SU-DHL-6 (cell line): ENCODE measurements around the gene CNP.

Source experiments
- H2AFZ ChIP-seq: fragments of 200-600 bp; sonication (generic); 2 replicates; pipeline ENCODE4 v1.6.1; 2014; ENCODE audit warnings: low read depth, mild to moderate bottlenecking, moderate library complexity, mixed read lengths, antibody characterized with exemption, low read length; ENCODE audit not compliant: severe bottlenecking
- H3F3A ChIP-seq: fragments of 200-600 bp; shearing (Covaris generic); 2 replicates; pipeline ENCODE4 v1.6.0; 2016; ENCODE audit warnings: antibody characterized with exemption, mild to moderate bottlenecking; ENCODE audit not compliant: insufficient read depth
- H3K27ac ChIP-seq: fragments of 200-600 bp; sonication (generic); 2 replicates; pipeline ENCODE4 v1.5.1; 2016; ENCODE audit warnings: low read depth, mild to moderate bottlenecking, low read length, moderate library complexity, mixed read lengths
- H3K27me3 ChIP-seq: fragments of 200-600 bp; sonication (generic), shearing (Covaris generic); 2 replicates; pipeline ENCODE4 v1.6.0; 2014; ENCODE audit warnings: mild to moderate bottlenecking, low read length
- H3K36me3 ChIP-seq: fragments of 200-600 bp; sonication (generic); 2 replicates; pipeline ENCODE4 v1.6.1; 2014; ENCODE audit warnings: mild to moderate bottlenecking, low read length, mixed read lengths
- H3K4me2 ChIP-seq: fragments of 300-600, 200-600 bp; shearing (Covaris generic), sonication (generic); 2 replicates; pipeline ENCODE4 v1.6.0; 2014; ENCODE audit warnings: low read length, low read depth, mild to moderate bottlenecking; ENCODE audit not compliant: poor library complexity, severe bottlenecking
- H3K4me3 ChIP-seq: fragments of 200-600 bp; sonication (generic); 2 replicates; pipeline ENCODE4 v1.5.1; 2014; ENCODE audit warnings: antibody characterized with exemption, low read length, mild to moderate bottlenecking, mixed read lengths; ENCODE audit not compliant: insufficient read depth, poor library complexity, severe bottlenecking
- H3K79me2 ChIP-seq: fragments of 200-600 bp; sonication (generic); 2 replicates; pipeline ENCODE4 v1.6.1; 2014; ENCODE audit warnings: mild to moderate bottlenecking, low read length, moderate library complexity; ENCODE audit not compliant: insufficient read depth
- H3K9ac ChIP-seq: fragments of 200-600 bp; sonication (generic); 2 replicates; pipeline ENCODE4 v1.7.0; 2014; ENCODE audit warnings: mild to moderate bottlenecking, low read length
- H3K9me2 ChIP-seq: fragments of 200-600 bp; sonication (generic); replicated peaks from 2 replicates; pipeline ENCODE4 v1.6.1; 2014; ENCODE audit warnings: low read length; ENCODE audit not compliant: insufficient read depth
- H3K9me3 ChIP-seq: fragments of 200-600 bp; sonication (generic); 2 replicates; pipeline ENCODE4 v1.6.1; 2014; ENCODE audit warnings: low read length, mixed read lengths; ENCODE audit not compliant: insufficient read depth
- H4K20me1 ChIP-seq: fragments of 200-600 bp; sonication (generic); 2 replicates; pipeline ENCODE4 v1.6.1; 2014; ENCODE audit warnings: low read depth, mild to moderate bottlenecking, antibody characterized with exemption, low read length, moderate library complexity, mixed read lengths
- CTCF ChIP-seq: fragments of 200-600 bp; sonication (generic); IDR thresholded peaks from one replicate; pipeline ENCODE4 v1.5.1; 2017; ENCODE audit warnings: antibody characterized with exemption, mild to moderate bottlenecking, low read length, moderate library complexity; ENCODE audit not compliant: insufficient read depth, poor library complexity, severe bottlenecking
- EZH2phosphoT487 ChIP-seq: fragments of 200-600 bp; sonication (generic), shearing (Covaris generic); conservative IDR thresholded peaks from 2 replicates; pipeline ENCODE4 v1.6.1; 2018; ENCODE audit warnings: mild to moderate bottlenecking, antibody characterized with exemption, low read length, moderate library complexity, mixed read lengths

CNP gene

GRCh38 chr17:42000413-42001133 lies 34.0 kb downstream of the CNP start:
- Histone ChIP-seq H3K4me2 (no peak overlapping the region), H2AFZ (no peak overlapping the region), H3K9ac (no peak overlapping the region), H3K36me3 (peaks cover 16% of the 10 kb centered on the region; the same call in 1 of the 2 replicates), H3K27ac (no peak overlapping the region), H3K27me3 (no peaks in the 10 kb centered on the region), H3K79me2 (peaks cover 51% of the 10 kb centered on the region), H4K20me1 (peaks cover 7% of the 10 kb centered on the region; the same call in 1 of the 2 replicates), H3K9me2 (no peaks in the 10 kb centered on the region), H3K9me3 (no peaks in the 10 kb centered on the region), H3K4me3 (no peak overlapping the region), H3F3A (peaks cover 24% of the 10 kb centered on the region)
- TF ChIP-seq EZH2phosphoT487 = no peak

GRCh38 chr17:42001729-42002128 lies 35.1 kb downstream of the CNP start:
- Histone ChIP-seq H3K4me3 (no peak overlapping the region), H2AFZ (no peak overlapping the region), H3K79me2 (peaks cover 62% of the 10 kb centered on the region), H4K20me1 (peaks cover 7% of the 10 kb centered on the region; the same call in 1 of the 2 replicates), H3K27ac (no peak overlapping the region), H3K4me2 (no peak overlapping the region), H3K9me2 (no peaks in the 10 kb centered on the region), H3K27me3 (no peaks in the 10 kb centered on the region), H3K9me3 (no peaks in the 10 kb centered on the region), H3K36me3 (peaks cover 15% of the 10 kb centered on the region; the same call in 1 of the 2 replicates), H3K9ac (no peak overlapping the region), H3F3A (peaks cover 12% of the 10 kb centered on the region)
- TF ChIP-seq EZH2phosphoT487 (no peak), CTCF (no peak)

GRCh38 chr17:42002175-42002791 lies 35.7 kb downstream of the CNP start:
- Histone ChIP-seq H3F3A (peaks cover 7% of the 10 kb centered on the region; the same call in 1 of the 2 replicates), H3K4me3 (no peak overlapping the region), H3K4me2 (no peak overlapping the region), H3K27me3 (no peaks in the 10 kb centered on the region), H3K9me2 (no peaks in the 10 kb centered on the region), H3K36me3 (peaks cover 15% of the 10 kb centered on the region; the same call in 1 of the 2 replicates), H3K79me2 (peaks cover 68% of the 10 kb centered on the region), H3K27ac (no peak overlapping the region), H4K20me1 (peaks cover 11% of the 10 kb centered on the region; the same call in 1 of the 2 replicates), H3K9ac (no peak overlapping the region), H3K9me3 (no peaks in the 10 kb centered on the region), H2AFZ (no peak overlapping the region)
- TF ChIP-seq EZH2phosphoT487 = no peak
- no peak for TF ChIP-seq CTCF
